DND-41 (cell line): ENCODE results near the gene CD300LG.

Experiments
- ATAC-seq: fragments of 200-7000 bp; cut with Tn5 transposase; 3 replicates; pipeline ENCODE4 v1.9.1; 2021; ENCODE audit warnings: low read depth; ENCODE audit not compliant: insufficient read depth
- DNase-seq: peaks from one replicate; pipeline ENCODE4 v3.0.0-alpha.2; 2020
- H2AFZ ChIP-seq: 2 replicates; pipeline ENCODE4 v1.6.0; 2012; ENCODE audit warnings: low read depth, low read length
- H3K27ac ChIP-seq: 2 replicates; pipeline ENCODE4 v1.5.1; 2012; ENCODE audit warnings: low read length, inconsistent platforms
- H3K27me3 ChIP-seq: fragments of 200-600 bp; sonication (generic); 2 replicates; pipeline ENCODE4 v1.6.0; 2012; ENCODE audit warnings: low read length, mild to moderate bottlenecking, inconsistent platforms; ENCODE audit not compliant: insufficient read depth, poor library complexity
- H3K36me3 ChIP-seq: 2 replicates; pipeline ENCODE4 v1.5.1; 2012; ENCODE audit warnings: low read length, inconsistent platforms; ENCODE audit not compliant: insufficient read depth
- H3K4me1 ChIP-seq: 2 replicates; pipeline ENCODE4 v1.5.1; 2012; ENCODE audit warnings: mild to moderate bottlenecking, low read length; ENCODE audit not compliant: insufficient read depth
- H3K4me2 ChIP-seq: 2 replicates; pipeline ENCODE4 v1.6.0; 2012; ENCODE audit warnings: mild to moderate bottlenecking, moderate library complexity, low read length, inconsistent platforms; ENCODE audit not compliant: insufficient read depth
- H3K4me3 ChIP-seq, 2 experiments: fragments of 200-600 bp in 1 of 2; shearing (Covaris generic) in 1 of 2; 2 replicates each; pipeline ENCODE4 v1.5.1; 2012 to 2016; ENCODE audit warnings: inconsistent platforms in 2 of 2, low read length in 2 of 2, mild to moderate bottlenecking in 2 of 2, low read depth in 1 of 2, moderate library complexity in 1 of 2
- H3K79me2 ChIP-seq: 2 replicates; pipeline ENCODE4 v1.6.0; 2012; ENCODE audit warnings: low read length, inconsistent platforms; ENCODE audit not compliant: insufficient read depth
- H3K9ac ChIP-seq: 2 replicates; pipeline ENCODE4 v1.6.0; 2012; ENCODE audit warnings: low read depth, mild to moderate bottlenecking, inconsistent platforms, low read length, moderate library complexity
- H3K9me3 ChIP-seq: 2 replicates; pipeline ENCODE4 v1.5.1; 2012; ENCODE audit warnings: low read length, moderate library complexity, mild to moderate bottlenecking, inconsistent platforms; ENCODE audit not compliant: insufficient read depth, severe bottlenecking
- H4K20me1 ChIP-seq: 2 replicates; pipeline ENCODE4 v1.6.0; 2012; ENCODE audit warnings: low read length; ENCODE audit not compliant: insufficient read depth
- EZH2 ChIP-seq: IDR thresholded peaks from 3 replicates; pipeline ENCODE4 v1.6.1; 2012; ENCODE audit warnings: borderline replicate concordance, low read depth, mild to moderate bottlenecking, moderate library complexity, low read length, inconsistent platforms; ENCODE audit not compliant: severe bottlenecking
- TF ChIP-seq, protein P1 (sequence below): IDR thresholded peaks from 2 replicates; pipeline ENCODE4 v1.5.1; 2012; ENCODE audit warnings: borderline replicate concordance, low read length, moderate library complexity, mild to moderate bottlenecking; ENCODE audit not compliant: poor library complexity, severe bottlenecking; ENCODE audit errors: extremely low read depth

Gene CD300LG

DNA sequence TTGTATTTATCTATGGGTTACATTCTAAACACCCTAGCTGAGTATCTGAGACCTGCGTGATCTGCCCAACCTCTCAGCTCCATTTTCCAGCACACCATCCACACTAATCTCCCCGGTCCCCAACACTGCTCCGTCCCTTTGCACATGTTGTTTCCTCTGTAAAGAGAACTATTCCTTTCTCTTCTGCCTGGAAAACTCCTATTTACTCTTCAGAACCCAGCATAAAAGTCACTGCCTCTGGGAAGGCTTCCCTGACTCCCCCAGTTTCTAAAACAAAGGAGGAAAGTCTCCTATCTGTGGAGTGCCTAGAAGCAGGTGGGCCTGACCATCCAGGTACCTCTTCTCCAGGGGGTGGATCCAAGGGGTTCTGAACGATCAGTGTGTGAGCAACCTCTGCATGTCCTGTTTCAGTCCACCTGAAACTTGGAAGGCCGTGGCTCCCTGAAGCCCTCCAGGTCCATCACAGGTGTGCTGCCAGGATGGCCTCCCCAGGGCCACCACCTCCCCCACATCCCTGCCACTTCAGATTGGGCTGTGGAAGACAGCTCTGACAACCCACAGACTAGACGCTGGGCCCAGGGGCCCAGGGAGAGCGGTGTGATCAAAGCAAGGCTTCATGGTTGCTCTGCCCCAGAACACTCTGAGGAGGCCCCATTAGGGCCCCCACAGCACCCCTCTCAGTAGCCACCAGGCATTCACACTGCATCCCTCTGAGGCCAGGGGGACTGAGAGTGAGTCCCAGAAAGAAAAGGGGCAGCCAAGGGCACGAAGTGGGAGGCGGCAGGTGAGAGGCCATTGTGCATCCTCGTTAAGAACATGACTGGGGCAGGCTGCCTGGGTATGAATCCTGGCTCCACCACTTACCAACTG, 34.3 kb upstream of the CD300LG start:
- Histone ChIP-seq H2AFZ (no peak overlapping the region), H3K4me3 (no peak overlapping the region), H3K4me2 (no peak overlapping the region), H4K20me1 (no peaks in the 10 kb centered on the region), H3K9ac (no peak overlapping the region), H3K79me2 (no peaks in the 10 kb centered on the region), H3K27me3 (peaks cover 22% of the 10 kb centered on the region), H3K4me1 (no peaks in the 10 kb centered on the region), H3K36me3 (no peaks in the 10 kb centered on the region), H3K27ac (no peak overlapping the region), H3K9me3 (no peaks in the 10 kb centered on the region)
- no peak for ATAC-seq
- TF ChIP-seq, protein P1, sequence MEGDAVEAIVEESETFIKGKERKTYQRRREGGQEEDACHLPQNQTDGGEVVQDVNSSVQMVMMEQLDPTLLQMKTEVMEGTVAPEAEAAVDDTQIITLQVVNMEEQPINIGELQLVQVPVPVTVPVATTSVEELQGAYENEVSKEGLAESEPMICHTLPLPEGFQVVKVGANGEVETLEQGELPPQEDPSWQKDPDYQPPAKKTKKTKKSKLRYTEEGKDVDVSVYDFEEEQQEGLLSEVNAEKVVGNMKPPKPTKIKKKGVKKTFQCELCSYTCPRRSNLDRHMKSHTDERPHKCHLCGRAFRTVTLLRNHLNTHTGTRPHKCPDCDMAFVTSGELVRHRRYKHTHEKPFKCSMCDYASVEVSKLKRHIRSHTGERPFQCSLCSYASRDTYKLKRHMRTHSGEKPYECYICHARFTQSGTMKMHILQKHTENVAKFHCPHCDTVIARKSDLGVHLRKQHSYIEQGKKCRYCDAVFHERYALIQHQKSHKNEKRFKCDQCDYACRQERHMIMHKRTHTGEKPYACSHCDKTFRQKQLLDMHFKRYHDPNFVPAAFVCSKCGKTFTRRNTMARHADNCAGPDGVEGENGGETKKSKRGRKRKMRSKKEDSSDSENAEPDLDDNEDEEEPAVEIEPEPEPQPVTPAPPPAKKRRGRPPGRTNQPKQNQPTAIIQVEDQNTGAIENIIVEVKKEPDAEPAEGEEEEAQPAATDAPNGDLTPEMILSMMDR: no peak
- no peak for TF ChIP-seq EZH2
- no peak for DNase-seq

DNA sequence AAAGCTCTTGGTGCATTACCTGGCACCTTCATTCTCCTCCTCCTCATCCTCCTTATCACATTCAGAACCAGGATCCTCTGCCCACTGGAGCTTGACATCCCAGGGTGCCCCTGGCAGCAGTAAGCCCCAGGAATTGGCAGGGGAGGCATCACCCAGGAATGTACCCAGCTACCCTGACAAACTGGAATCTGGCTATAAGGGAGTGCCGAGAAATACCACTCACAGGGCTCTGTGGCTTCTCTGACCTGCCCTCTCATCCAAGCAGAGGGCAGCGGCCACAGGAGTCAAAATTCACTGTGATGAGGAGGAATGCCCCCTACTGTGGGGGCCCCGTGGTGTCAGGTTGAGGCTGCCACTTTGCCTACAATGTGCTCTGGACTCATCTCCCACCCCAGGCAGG, 33.6 kb upstream of the CD300LG start:
- DNase-seq: no peak
- H3K4me1 ChIP-seq: no peaks in the 10 kb centered on the region
- H3K9ac ChIP-seq: no peak overlapping the region
- H3K27ac ChIP-seq: no peak overlapping the region
- H3K4me3 ChIP-seq: no peak overlapping the region
- H3K36me3 ChIP-seq: no peaks in the 10 kb centered on the region
- TF ChIP-seq EZH2: no peak
- TF ChIP-seq, protein P1: no peak
- no peaks in the 10 kb centered on the region for H4K20me1 ChIP-seq
- H3K4me2 ChIP-seq: no peak overlapping the region
- H3K27me3 ChIP-seq: peaks cover 22% of the 10 kb centered on the region
- no peak overlapping the region for H2AFZ ChIP-seq
- no peaks in the 10 kb centered on the region for H3K9me3 ChIP-seq
- no peak for ATAC-seq
- no peaks in the 10 kb centered on the region for H3K79me2 ChIP-seq

DNA sequence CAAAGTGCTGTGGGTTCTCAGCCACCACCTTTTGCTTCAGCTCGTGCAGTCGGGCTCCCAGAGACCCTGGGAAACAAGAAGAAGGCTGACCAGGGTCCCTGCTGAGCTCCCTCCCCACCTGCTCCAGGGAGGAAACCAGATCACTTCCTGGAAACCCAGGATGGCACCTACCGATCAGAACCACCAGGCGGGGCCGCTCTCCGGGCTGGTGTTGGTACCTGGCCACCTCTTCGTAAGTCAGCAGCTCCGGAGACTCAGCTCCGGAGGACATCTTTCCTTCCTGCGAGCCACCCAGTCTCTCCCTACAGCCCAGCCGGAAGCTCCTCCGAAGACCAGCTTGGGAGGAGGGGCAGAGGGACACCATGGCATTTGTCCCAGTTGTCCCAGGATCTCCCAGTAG, 33.0 kb upstream of the CD300LG start:
- Histone ChIP-seq H3K79me2 (no peaks in the 10 kb centered on the region), H3K4me1 (no peaks in the 10 kb centered on the region), H3K27ac (no peak overlapping the region), H3K9ac (no peak overlapping the region), H4K20me1 (no peaks in the 10 kb centered on the region), H2AFZ (no peak overlapping the region), H3K4me2 (no peak overlapping the region), H3K9me3 (no peaks in the 10 kb centered on the region), H3K4me3 (no peak overlapping the region), H3K27me3 (peaks cover 19% of the 10 kb centered on the region), H3K36me3 (no peaks in the 10 kb centered on the region)
- ATAC-seq (no peak), DNase-seq (no peak)
- TF ChIP-seq, protein P1: no peak
- TF ChIP-seq EZH2: no peak
